AG10803 (cell line): ENCODE results near the gene EPHB2.

ENCODE experiments used
- DNase-seq: peaks from one replicate; pipeline ENCODE4 v3.0.0; 2010; ENCODE audit warnings: low read depth
- H3K4me3 ChIP-seq: 2 replicates; pipeline ENCODE4 v1.5.1; 2011; ENCODE audit warnings: mild to moderate bottlenecking, low read length, control low read depth
- CTCF ChIP-seq: conservative IDR thresholded peaks from 2 replicates; pipeline ENCODE4 v1.5.1; 2011; ENCODE audit warnings: mild to moderate bottlenecking, low read length, control low read depth, inconsistent platforms

EPHB2 gene

DNA sequence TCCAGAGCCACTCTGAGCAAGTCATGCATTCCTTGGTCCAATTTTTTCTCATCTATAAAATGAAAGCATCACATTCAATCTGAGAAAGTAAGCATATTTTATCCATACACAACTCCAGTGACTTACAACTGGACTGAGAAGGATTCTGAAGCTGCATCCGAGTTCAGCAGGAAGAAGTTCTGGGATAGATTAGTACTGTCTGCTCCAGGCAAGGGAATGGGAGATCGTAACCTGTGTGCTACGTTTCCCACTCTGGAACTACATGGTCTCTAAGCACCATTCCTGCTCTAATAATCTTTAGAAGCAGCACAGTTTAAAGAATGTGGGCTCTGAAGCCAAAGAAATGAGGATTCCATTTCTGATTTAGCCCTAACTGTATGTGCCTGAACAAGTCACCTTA, 182.7 kb downstream of the EPHB2 start:
- H3K4me3 ChIP-seq: no peak overlapping the region
- no peak for DNase-seq
- TF ChIP-seq CTCF: no peak

- no peak overlapping the region for H3K4me3 ChIP-seq
- DNase-seq: no peak
- TF ChIP-seq CTCF: no peak
These were observed 184.7 kb downstream of the EPHB2 start for GRCh38 chr1:22895357-22895756.

DNA sequence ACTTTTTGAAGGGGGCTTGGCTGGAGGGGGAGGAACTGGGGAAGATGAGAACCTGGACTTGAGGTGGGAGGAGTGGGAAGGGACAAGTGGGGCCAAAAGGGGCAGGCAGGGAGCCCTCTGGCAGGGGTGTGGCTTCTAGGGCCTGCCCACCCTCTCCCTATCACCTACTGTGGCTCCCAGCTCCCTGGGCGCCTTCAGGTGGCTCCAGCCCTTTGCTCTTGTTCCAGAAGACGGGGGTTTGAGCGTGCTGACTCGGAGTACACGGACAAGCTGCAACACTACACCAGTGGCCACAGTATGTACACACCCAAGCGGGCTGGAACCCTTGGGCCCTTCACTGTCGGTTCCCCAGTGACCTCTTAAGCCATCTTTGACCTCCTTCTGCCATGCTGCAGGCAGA, 185.5 kb downstream of the EPHB2 start:
- no peak overlapping the region for H3K4me3 ChIP-seq
- DNase-seq: no peak
- no peak for TF ChIP-seq CTCF

- H3K4me3 ChIP-seq: no peak overlapping the region
- no peak for TF ChIP-seq CTCF
- DNase-seq: no peak
These were observed 189.8 kb downstream of the EPHB2 start for GRCh38 chr1:22900451-22900850.

DNA sequence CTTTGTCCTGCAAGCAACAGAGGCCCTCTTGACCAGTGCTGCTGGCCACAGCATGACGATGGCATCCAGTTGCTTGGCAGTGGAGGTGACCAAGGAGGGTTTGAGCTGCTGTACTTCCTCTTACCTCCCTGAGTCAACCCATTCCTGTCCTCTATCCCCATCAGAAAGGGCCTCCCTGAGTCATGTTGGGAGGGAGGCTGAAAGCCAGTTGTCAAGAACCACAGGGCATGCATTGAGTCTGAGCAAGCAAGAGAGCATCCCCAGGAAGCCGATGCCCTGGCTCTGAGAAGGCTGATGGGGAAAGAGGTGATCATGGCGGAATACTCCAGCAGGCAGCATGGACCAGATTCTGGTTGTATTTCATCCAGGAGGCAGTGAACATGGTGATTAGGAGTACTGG, 192.5 kb downstream of the EPHB2 start:
- H3K4me3 ChIP-seq: no peak overlapping the region
- DNase-seq: peak; percentile 58
- no peak for TF ChIP-seq CTCF

DNA sequence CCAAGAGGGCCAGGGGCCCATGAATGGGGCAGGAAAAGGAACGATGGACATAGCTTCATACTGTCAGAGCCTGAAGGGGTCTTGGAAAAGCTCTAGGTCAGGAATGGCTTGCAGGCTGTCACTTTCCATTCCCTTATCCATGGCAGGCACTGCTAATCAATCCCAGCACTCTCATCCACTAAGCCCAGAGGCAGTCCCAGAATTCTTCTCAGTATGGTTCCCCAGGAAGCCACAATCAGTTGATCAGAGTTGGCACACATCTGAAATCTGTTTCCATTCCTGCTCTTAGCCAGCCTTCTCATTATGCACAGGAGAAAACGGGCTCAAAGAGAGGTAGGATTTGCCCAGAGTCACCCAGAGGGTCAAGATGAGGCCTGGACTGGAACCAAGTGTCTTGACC, 196.3 kb downstream of the EPHB2 start:
- TF ChIP-seq CTCF: no peak
- H3K4me3 ChIP-seq: no peak overlapping the region
- no peak for DNase-seq

GRCh38 chr1:22907528-22907927, 196.9 kb downstream of the EPHB2 start:
- no peak for DNase-seq
- TF ChIP-seq CTCF: no peak
- no peak overlapping the region for H3K4me3 ChIP-seq
